GM12865 (cell line): ENCODE data around the gene ADAM22.

Source experiments
- DNase-seq: peaks from one replicate; pipeline ENCODE4 v3.0.0; 2010; ENCODE audit warnings: low read depth
- H3K4me3 ChIP-seq: 2 replicates; pipeline ENCODE4 v1.5.1; 2011; ENCODE audit warnings: mild to moderate bottlenecking, low read depth, low read length, control low read depth
- TF ChIP-seq, protein P1 (sequence below): IDR thresholded peaks from 2 replicates; pipeline ENCODE4 v1.5.1; 2011; ENCODE audit warnings: low read length, control low read depth, low read depth, inconsistent platforms; ENCODE audit not compliant: insufficient read depth; ENCODE audit errors: missing control alignments

The ADAM22 gene

GRCh38 chr7:88111140-88111743 lies 177.2 kb downstream of the ADAM22 start:
- TF ChIP-seq, protein P1, sequence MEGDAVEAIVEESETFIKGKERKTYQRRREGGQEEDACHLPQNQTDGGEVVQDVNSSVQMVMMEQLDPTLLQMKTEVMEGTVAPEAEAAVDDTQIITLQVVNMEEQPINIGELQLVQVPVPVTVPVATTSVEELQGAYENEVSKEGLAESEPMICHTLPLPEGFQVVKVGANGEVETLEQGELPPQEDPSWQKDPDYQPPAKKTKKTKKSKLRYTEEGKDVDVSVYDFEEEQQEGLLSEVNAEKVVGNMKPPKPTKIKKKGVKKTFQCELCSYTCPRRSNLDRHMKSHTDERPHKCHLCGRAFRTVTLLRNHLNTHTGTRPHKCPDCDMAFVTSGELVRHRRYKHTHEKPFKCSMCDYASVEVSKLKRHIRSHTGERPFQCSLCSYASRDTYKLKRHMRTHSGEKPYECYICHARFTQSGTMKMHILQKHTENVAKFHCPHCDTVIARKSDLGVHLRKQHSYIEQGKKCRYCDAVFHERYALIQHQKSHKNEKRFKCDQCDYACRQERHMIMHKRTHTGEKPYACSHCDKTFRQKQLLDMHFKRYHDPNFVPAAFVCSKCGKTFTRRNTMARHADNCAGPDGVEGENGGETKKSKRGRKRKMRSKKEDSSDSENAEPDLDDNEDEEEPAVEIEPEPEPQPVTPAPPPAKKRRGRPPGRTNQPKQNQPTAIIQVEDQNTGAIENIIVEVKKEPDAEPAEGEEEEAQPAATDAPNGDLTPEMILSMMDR = peak; percentile 41
- no peak overlapping the region for H3K4me3 ChIP-seq
- peak; percentile 63 for DNase-seq

- TF ChIP-seq, protein P1 = no peak
- DNase-seq = no peak
- no peak overlapping the region for H3K4me3 ChIP-seq
Observed at GRCh38 chr7:88111954-88112471, 178.0 kb downstream of the ADAM22 start.

DNA sequence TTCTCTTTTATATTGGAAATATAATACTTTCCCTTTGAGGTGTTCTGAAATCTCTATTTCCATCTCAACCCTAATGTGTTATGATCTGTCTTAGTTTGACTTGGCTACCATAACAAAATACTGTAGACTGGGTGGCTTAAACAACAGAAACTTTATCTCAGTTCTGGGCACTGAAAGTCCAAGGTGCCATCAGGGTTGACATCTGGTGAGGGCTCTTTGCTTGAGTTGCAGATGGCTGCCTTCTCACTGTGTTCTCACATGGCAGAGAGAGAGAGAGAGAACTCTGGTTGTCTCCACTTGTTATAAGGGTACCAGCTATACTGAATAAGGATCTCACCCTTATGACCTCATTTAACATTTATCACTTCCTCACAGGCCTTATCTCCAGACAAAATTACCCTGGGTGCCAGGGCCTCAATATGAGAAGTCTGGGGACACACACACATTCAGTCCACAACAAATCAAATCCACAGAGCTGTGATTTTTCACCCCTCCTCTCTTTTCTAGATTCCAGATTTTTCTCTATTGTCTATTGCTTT lies 181.3 kb downstream of the ADAM22 start:
- no peak overlapping the region for H3K4me3 ChIP-seq
- DNase-seq = no peak
- TF ChIP-seq, protein P1 = no peak

GRCh38 chr7:88115816-88116215 lies 181.8 kb downstream of the ADAM22 start:
- no peak overlapping the region for H3K4me3 ChIP-seq
- TF ChIP-seq, protein P1 = no peak
- DNase-seq = no peak

- TF ChIP-seq, protein P1 = no peak
- DNase-seq = no peak
- H3K4me3 ChIP-seq = no peak overlapping the region
Observed at GRCh38 chr7:88116235-88116795, 182.3 kb downstream of the ADAM22 start.

GRCh38 chr7:88117325-88117724 lies 183.3 kb downstream of the ADAM22 start:
- TF ChIP-seq, protein P1 = no peak
- no peak overlapping the region for H3K4me3 ChIP-seq
- DNase-seq = no peak
